Neural cell (in vitro differentiated cells): ENCODE data around the gene C6orf136.

Source experiments
- CTCF ChIP-seq: fragments of 450-650 bp; IDR thresholded peaks from 2 replicates; pipeline ENCODE4 v1.5.1; 2014; ENCODE audit warnings: antibody characterized with exemption, mild to moderate bottlenecking, moderate library complexity; ENCODE audit not compliant: poor library complexity, severe bottlenecking
- EP300 ChIP-seq: fragments of 450-650 bp; conservative IDR thresholded peaks from 2 replicates; pipeline ENCODE4 v1.6.1; 2014; ENCODE audit warnings: antibody characterized with exemption, mild to moderate bottlenecking, moderate library complexity; ENCODE audit not compliant: poor library complexity, severe bottlenecking
- MXI1 ChIP-seq: fragments of 450-650 bp; conservative IDR thresholded peaks from 2 replicates; pipeline ENCODE4 v1.6.1; 2014; ENCODE audit warnings: antibody characterized with exemption, mild to moderate bottlenecking; ENCODE audit not compliant: poor library complexity, severe bottlenecking
- POLR2AphosphoS5 ChIP-seq: IDR thresholded peaks from 2 replicates; pipeline ENCODE4 v1.6.1; 2012
- REST ChIP-seq: IDR thresholded peaks from 2 replicates; pipeline ENCODE4 v1.6.1; 2012; ENCODE audit warnings: borderline replicate concordance
- TAF1 ChIP-seq: IDR thresholded peaks from 2 replicates; pipeline ENCODE4 v1.6.1; 2012; ENCODE audit warnings: low read depth

- TF ChIP-seq EP300, result no peak
- TF ChIP-seq CTCF, result no peak
- no peak for TF ChIP-seq MXI1
- TF ChIP-seq POLR2AphosphoS5, result no peak
- no peak for TF ChIP-seq REST
- no peak for TF ChIP-seq TAF1
Measured at GRCh38 chr6:30635834-30636233, 11.1 kb upstream of the C6orf136 start.
